Right lobe of liver (tissue), 6 donors: ENCODE measurements around the gene SERPINA10. TPM values are rescaled to one million over a fixed set of nuclear protein-coding genes. Genes with fewer than 3 reads are reported as not detected.

Source experiments
- ATAC-seq, 4 donors: fragments of 200-7000 bp; cut with Tn5 transposase; one replicate each; pipeline ENCODE4 v1.9.1; 2020; ENCODE audit warnings: mild to moderate bottlenecking in 4 of 4, moderate library complexity in 4 of 4
- DNase-seq, 3 donors: peaks; one replicate each; pipeline ENCODE4 v3.0.0-alpha.2; 2020
- H3K27ac ChIP-seq, 3 donors: fragments of 200-600 bp; one replicate each; pipeline ENCODE4 v1.8.0; 2022
- H3K27me3 ChIP-seq, 2 donors: fragments of 200-600 bp; one replicate each; pipeline ENCODE4 v1.8.0; 2022
- H3K36me3 ChIP-seq, 4 donors: fragments of 200-600 bp; sonication (generic) in 1 of 4; one replicate each; pipeline versions ENCODE4 v1.5.1 to v1.8.0; 2017 to 2022; ENCODE audit warnings: control low read depth in 1 of 4
- H3K4me1 ChIP-seq, 4 donors: fragments of 200-600 bp; sonication (generic) in 1 of 4; one replicate each; pipeline versions ENCODE4 v1.5.1 to v1.8.0; 2017 to 2022; ENCODE audit warnings: control low read depth in 1 of 4
- H3K4me3 ChIP-seq, 3 donors: fragments of 200-600 bp; one replicate each; pipeline ENCODE4 v1.8.0; 2022
- H3K9me3 ChIP-seq, 4 donors: fragments of 200-600 bp; sonication (generic) in 1 of 4; one replicate each; pipeline versions ENCODE4 v1.5.1 to v1.8.0; 2017 to 2022; ENCODE audit warnings: control low read depth in 1 of 4
- POLR2A ChIP-seq: fragments of 450-650 bp; IDR thresholded peaks from one replicate; pipeline ENCODE4 v1.6.1; 2017; ENCODE audit warnings: antibody characterized with exemption, mild to moderate bottlenecking
- WGBS: methylation state at CpG from one replicate; pipeline ENCODE4 v1.1.6; 2018; ENCODE audit warnings: low coverage, low lambda C conversion rate; ENCODE audit not compliant: insufficient coverage; ENCODE audit errors: missing lambda C conversion rate; 5-methylcytosine and 5-hydroxymethylcytosine counted together
- intact Hi-C, 2 donors: fragments of 100-400 bp; cut with DNase I; formaldehyde crosslinking; loops; one replicate each; pipeline versions ENCODE4 v1.11.2 to v1.14.1; 2022
- total RNA-seq, 6 experiments: library from RNA; depleted of rRNA in 2 of 6; stranded (reverse); fragments of >200 nt in 2 of 6; fragmentation: NEBNext Ultra II Directional in 3 of 6; extraction: Animal tissue kit (Norgen Biotek cat#: 25700) in 3 of 6; gene quantifications; one replicate each; pipeline versions ENCODE4 v1.1.0 to v1.2.4, GENCODE V29; 2016 to 2023
- TF ChIP-seq, protein P1 (sequence below), 4 donors: fragments of 200-600 bp in 3 of 4; fragments of 450-650 bp in 1 of 4; IDR thresholded peaks; one replicate each; pipeline versions ENCODE4 v1.5.1 to v1.8.0; 2016 to 2022; ENCODE audit warnings: antibody characterized with exemption in 4 of 4, mild to moderate bottlenecking in 2 of 4
- donor health status: DM: no; HTN: yes; CAD: no.
- donor health status: DM: no; HTN: no; CAD: no.
- donor health status: DM: no; HTN: no; CAD: no.
- donor health status: DM: no; HTN: yes; CAD: no.
- donor health status: DM: no; HTN: yes; CAD: no.

SERPINA10 gene
- total RNA-seq, 6 experiments from 2014 or later, result 114 to 400 (median 239) TPM

DNA sequence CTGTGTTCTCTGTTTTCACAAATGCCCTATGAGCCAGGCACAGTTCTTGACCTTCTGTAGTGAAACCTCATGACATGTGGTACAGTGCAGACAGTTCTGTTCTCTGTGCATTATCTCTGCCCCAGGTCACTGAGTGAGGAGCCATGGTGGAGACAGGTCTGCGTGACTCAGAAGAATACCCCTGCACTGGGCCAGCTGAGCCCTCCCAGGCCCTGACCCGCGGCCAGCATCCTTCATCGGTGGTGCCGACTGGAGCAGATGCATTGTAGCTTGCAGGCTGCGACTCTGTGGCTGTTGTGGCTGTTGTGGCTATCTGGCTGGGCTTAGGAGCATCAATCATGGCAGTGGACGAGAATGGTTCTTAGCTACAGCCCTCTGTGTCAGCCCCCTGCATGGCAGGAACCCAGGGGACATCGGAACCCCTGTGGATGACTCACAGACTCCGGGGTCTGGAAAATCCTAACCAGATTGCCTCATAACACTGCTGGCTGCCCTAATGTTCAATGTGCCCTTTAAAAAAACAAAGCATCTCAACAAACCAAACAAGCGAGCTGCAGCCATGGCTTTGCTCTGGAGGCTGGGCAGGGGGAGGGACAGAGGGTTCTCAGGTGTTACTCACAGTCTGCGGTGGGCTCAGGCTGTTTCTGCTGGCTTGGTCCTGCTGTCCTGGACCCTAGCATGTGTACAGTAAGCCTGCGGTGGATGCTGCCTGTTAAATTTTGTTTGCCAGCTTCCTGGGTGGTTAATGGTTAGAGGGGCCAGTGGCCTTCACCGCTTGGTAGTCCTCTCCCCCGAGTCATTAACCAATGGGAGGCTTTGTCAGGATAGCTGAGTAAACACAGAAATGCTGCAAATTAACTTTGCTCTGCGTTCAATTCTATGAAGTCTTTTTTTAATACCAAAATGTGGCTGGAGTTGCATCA, 29.8 kb upstream of the SERPINA10 start, which contains the start of gene SERPINA6:
Gene SERPINA6, minus strand, starts transcription at position 689 of the 923 bp plus-strand sequence. CDS start 8,688 bp downstream, outside the sequence.
- Histone ChIP-seq H3K4me3 (peak within 1 kb of the TSS; percentile 43 to 75 (median 75)), H3K9me3 (no peaks in the 10 kb centered on the region), H3K27ac (peak within 1 kb of the TSS; percentile 89 to 96 (median 94)), H3K36me3 (no peaks in the 10 kb centered on the region), H3K27me3 (no peaks in the 10 kb centered on the region), H3K4me1 (peaks cover 0 to 30% (median 14%) of the 10 kb centered on the region in 4 donors)
- DNase-seq (peak; percentile 72 to 88 (median 85)), ATAC-seq (peak; percentile 70 to 83 (median 76))
- intact Hi-C loops, result no loop called here
- 19% methylated on average over 8 of the region's 15 CpGs for WGBS
- TF ChIP-seq POLR2A, result peak; percentile 65
- TF ChIP-seq, protein P1, sequence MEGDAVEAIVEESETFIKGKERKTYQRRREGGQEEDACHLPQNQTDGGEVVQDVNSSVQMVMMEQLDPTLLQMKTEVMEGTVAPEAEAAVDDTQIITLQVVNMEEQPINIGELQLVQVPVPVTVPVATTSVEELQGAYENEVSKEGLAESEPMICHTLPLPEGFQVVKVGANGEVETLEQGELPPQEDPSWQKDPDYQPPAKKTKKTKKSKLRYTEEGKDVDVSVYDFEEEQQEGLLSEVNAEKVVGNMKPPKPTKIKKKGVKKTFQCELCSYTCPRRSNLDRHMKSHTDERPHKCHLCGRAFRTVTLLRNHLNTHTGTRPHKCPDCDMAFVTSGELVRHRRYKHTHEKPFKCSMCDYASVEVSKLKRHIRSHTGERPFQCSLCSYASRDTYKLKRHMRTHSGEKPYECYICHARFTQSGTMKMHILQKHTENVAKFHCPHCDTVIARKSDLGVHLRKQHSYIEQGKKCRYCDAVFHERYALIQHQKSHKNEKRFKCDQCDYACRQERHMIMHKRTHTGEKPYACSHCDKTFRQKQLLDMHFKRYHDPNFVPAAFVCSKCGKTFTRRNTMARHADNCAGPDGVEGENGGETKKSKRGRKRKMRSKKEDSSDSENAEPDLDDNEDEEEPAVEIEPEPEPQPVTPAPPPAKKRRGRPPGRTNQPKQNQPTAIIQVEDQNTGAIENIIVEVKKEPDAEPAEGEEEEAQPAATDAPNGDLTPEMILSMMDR (IDR thresholded peaks at IDR 0.05), result no peak

DNA sequence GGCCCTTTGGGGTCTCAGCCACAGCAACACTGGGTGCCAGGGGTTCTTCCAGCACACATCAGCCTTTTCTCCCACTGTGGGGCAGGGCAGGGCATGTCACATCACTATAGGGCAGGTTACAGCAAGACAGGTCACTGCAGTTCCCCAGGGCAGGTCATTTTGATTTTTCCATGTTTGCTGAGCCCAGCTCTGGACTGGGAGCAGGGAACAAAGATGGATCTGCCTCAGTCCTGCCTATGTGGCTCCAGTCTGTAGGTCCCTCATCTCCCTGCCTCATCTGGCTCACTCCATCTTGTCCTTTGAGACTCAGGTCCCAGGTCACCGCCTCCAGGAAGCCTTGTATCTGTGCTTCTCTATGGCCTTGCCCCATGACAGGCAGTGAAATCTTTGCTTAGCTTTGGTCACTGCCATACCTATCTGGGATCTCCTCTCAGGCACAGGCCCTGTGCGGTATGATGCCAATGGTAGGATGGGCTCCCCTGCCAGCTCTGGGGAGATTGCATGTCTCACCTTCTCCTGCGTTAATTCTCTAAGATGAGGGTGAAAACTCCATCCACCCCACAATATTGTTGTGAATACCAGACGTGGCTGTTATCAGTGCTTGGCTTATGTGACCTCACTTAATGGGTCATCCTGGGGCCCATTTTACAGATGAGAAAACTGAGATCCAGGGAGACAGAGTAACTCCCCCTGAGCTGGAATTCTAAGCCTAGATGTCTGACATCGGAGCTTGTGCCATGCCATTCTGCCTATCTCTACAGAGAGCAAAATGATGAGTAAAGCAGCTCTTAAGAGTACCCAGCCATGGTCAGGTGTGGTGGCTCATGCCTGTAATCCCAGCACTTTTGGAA, 28.6 kb upstream of the SERPINA10 start:
- Histone ChIP-seq H3K4me1 (peaks cover 0 to 38% (median 14%) of the 10 kb centered on the region in 4 donors), H3K9me3 (no peaks in the 10 kb centered on the region), H3K27me3 (no peaks in the 10 kb centered on the region), H3K27ac (peak overlapping the region; percentile 89 to 96 (median 94)), H3K36me3 (no peaks in the 10 kb centered on the region), H3K4me3 (peak overlapping the region; percentile 43 to 75 (median 75))
- TF ChIP-seq, protein P1 (IDR thresholded peaks at IDR 0.05), result no peak
- TF ChIP-seq POLR2A, result peak; percentile 55
- WGBS, result 28% methylated on average over 4 of the region's 5 CpGs
- peak; percentile 33 to 66 (median 48) for ATAC-seq
- intact Hi-C loops, result no loop called here
- DNase-seq, result peak in 2 of 3 donors; percentile 84 to 85

DNA sequence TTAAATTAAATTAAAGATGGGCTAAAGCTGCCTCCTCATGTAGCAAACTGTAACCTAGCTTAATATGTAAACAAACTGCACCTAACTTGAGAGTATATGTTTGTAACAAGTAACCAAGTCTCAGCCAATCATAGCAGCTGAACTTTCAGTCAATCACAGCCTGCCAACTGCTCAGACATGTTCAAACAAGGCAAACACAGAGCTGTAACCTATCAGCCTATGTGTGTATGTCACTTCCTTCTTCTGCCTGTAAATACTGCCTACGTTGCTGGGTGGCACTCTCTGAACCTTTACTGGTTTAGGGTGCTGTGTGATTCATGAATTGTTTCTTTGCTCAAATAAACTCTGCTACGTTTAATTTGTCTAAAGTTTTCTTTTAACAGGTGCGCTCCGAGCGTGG, 27.2 kb upstream of the SERPINA10 start:
- WGBS, result 24% methylated on average over 5 of the region's 5 CpGs
- Histone ChIP-seq H3K4me1 (peaks cover 0 to 52% (median 14%) of the 10 kb centered on the region in 4 donors), H3K9me3 (no peaks in the 10 kb centered on the region), H3K36me3 (peaks cover 0 to 2% (median 0%) of the 10 kb centered on the region in 4 donors), H3K27me3 (no peaks in the 10 kb centered on the region), H3K27ac (peak overlapping the region; percentile 89 to 96 (median 94)), H3K4me3 (peak overlapping the region; percentile 43 to 75 (median 75))
- ATAC-seq (peak; percentile 55 to 75 (median 65)), DNase-seq (peak in 1 of 3 donors; percentile 65)
- TF ChIP-seq, protein P1 (IDR thresholded peaks at IDR 0.05), result peak in 1 of 4 donors; percentile 5
- peak; percentile 82 for TF ChIP-seq POLR2A
- intact Hi-C loops, result no loop called here

DNA sequence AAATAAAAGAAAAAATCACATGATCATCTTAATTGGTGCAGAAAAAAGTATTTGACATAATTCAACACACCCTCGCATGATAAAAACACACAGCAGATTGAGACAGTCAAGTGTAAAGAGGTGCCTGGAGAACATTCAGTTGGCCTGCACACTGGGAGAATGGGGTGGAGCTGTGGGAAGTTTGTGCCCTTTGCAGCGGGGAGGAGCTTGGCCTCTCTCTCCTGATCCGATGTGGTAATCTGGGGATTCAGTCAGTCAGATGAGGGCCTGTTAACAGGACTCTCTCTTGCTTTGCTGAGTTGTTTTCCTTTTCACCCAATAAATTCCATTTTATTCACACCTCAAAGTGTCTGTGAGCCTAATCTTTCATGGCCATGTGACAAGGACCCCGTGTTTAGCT, 24.2 kb upstream of the SERPINA10 start:
- intact Hi-C loops, result no loop called here
- ATAC-seq (peak; percentile 60 to 81 (median 71)), DNase-seq (peak; percentile 71 to 91 (median 85))
- peak overlapping the region; percentile 71 to 96 (median 89) for H3K27ac ChIP-seq
- 8% methylated on average over 4 of the region's 4 CpGs for WGBS
- H3K4me3 ChIP-seq, result peak overlapping the region in 1 of 3 donors; percentile 6
- H3K9me3 ChIP-seq, result no peaks in the 10 kb centered on the region
- no peaks in the 10 kb centered on the region for H3K27me3 ChIP-seq
- peaks cover 0 to 70% (median 17%) of the 10 kb centered on the region in 4 donors for H3K4me1 ChIP-seq
- peaks cover 0 to 17% (median 0%) of the 10 kb centered on the region in 4 donors for H3K36me3 ChIP-seq
- TF ChIP-seq, protein P1 (IDR thresholded peaks at IDR 0.05), result no peak
- TF ChIP-seq POLR2A, result peak; percentile 94
